Measurements from ENCODE around the gene SLC8A3.

Gene SLC8A3

GRCh38 chr14:70193396-70193795, 4.6 kb upstream of the SLC8A3 start:
- no peak overlapping the region for H3K9ac ChIP-seq (ENCODE audit: low read length)
- H3K4me3 ChIP-seq (ENCODE audit: low read depth, low read length): no peak overlapping the region
- H3K9me3 ChIP-seq (ENCODE audit: control insufficient read depth, insufficient read depth, low read depth, low read length): peaks cover 2% of the 10 kb centered on the region; the same call in 1 of the 2 replicates
- peaks cover 28% of the 10 kb centered on the region for H3K27me3 ChIP-seq (ENCODE audit: control insufficient read depth, insufficient read depth, low read length)
- H3K4me1 ChIP-seq (ENCODE audit: control insufficient read depth, insufficient read depth, low read length): peaks cover 11% of the 10 kb centered on the region
- H3K27ac ChIP-seq (ENCODE audit: low read depth, low read length): no peak overlapping the region
- H3K36me3 ChIP-seq (ENCODE audit: control insufficient read depth, insufficient read depth, low read length): no peaks in the 10 kb centered on the region

- H3K36me3 ChIP-seq (ENCODE audit: control insufficient read depth, insufficient read depth, low read length): no peaks in the 10 kb centered on the region
- no peak overlapping the region for H3K9ac ChIP-seq (ENCODE audit: low read length)
- H3K27me3 ChIP-seq (ENCODE audit: control insufficient read depth, insufficient read depth, low read length): peaks cover 33% of the 10 kb centered on the region
- no peak overlapping the region for H3K27ac ChIP-seq (ENCODE audit: low read depth, low read length)
- no peak overlapping the region for H3K4me3 ChIP-seq (ENCODE audit: low read depth, low read length)
- peaks cover 13% of the 10 kb centered on the region for H3K4me1 ChIP-seq (ENCODE audit: control insufficient read depth, insufficient read depth, low read length)
- H3K9me3 ChIP-seq (ENCODE audit: control insufficient read depth, insufficient read depth, low read depth, low read length): peaks cover 2% of the 10 kb centered on the region; the same call in 1 of the 2 replicates
Measured at GRCh38 chr14:70192915-70193314, 4.2 kb upstream of the SLC8A3 start.

- Histone ChIP-seq H3K9me3 (ENCODE audit: control insufficient read depth, insufficient read depth, low read depth, low read length) (peaks cover 2% of the 10 kb centered on the region; the same call in 1 of the 2 replicates), H3K27ac (ENCODE audit: low read depth, low read length) (no peak overlapping the region), H3K27me3 (ENCODE audit: control insufficient read depth, insufficient read depth, low read length) (peaks cover 54% of the 10 kb centered on the region), H3K9ac (ENCODE audit: low read length) (no peak overlapping the region), H3K36me3 (ENCODE audit: control insufficient read depth, insufficient read depth, low read length) (no peaks in the 10 kb centered on the region), H3K4me1 (ENCODE audit: control insufficient read depth, insufficient read depth, low read length) (peaks cover 19% of the 10 kb centered on the region), H3K4me3 (ENCODE audit: low read depth, low read length) (no peak overlapping the region)
Measured at GRCh38 chr14:70190156-70190555, 1.4 kb upstream of the SLC8A3 start.

- Histone ChIP-seq H3K36me3 (ENCODE audit: control insufficient read depth, insufficient read depth, low read length) (no peaks in the 10 kb centered on the region), H3K4me1 (ENCODE audit: control insufficient read depth, insufficient read depth, low read length) (peaks cover 19% of the 10 kb centered on the region), H3K9me3 (ENCODE audit: control insufficient read depth, insufficient read depth, low read depth, low read length) (peaks cover 2% of the 10 kb centered on the region; the same call in 1 of the 2 replicates), H3K4me3 (ENCODE audit: low read depth, low read length) (peak overlapping the region; percentile 66), H3K27me3 (ENCODE audit: control insufficient read depth, insufficient read depth, low read length) (peaks cover 54% of the 10 kb centered on the region), H3K9ac (ENCODE audit: low read length) (no peak overlapping the region), H3K27ac (ENCODE audit: low read depth, low read length) (no peak overlapping the region)
Measured at GRCh38 chr14:70189456-70190077, 816 bp upstream of the SLC8A3 start.

GRCh38 chr14:70188322-70188658, 461 bp downstream of the SLC8A3 start:
- Histone ChIP-seq H3K9me3 (ENCODE audit: control insufficient read depth, insufficient read depth, low read depth, low read length) (no peaks in the 10 kb centered on the region), H3K9ac (ENCODE audit: low read length) (no peak overlapping the region), H3K27me3 (ENCODE audit: control insufficient read depth, insufficient read depth, low read length) (peaks cover 57% of the 10 kb centered on the region), H3K27ac (ENCODE audit: low read depth, low read length) (no peak overlapping the region), H3K4me3 (ENCODE audit: low read depth, low read length) (peak overlapping the region; percentile 66), H3K36me3 (ENCODE audit: control insufficient read depth, insufficient read depth, low read length) (no peaks in the 10 kb centered on the region), H3K4me1 (ENCODE audit: control insufficient read depth, insufficient read depth, low read length) (peaks cover 19% of the 10 kb centered on the region)

GRCh38 chr14:70186900-70187451, 1.8 kb downstream of the SLC8A3 start:
- H3K27ac ChIP-seq (ENCODE audit: low read depth, low read length): no peak overlapping the region
- no peaks in the 10 kb centered on the region for H3K36me3 ChIP-seq (ENCODE audit: control insufficient read depth, insufficient read depth, low read length)
- peaks cover 66% of the 10 kb centered on the region for H3K27me3 ChIP-seq (ENCODE audit: control insufficient read depth, insufficient read depth, low read length)
- no peak overlapping the region for H3K9ac ChIP-seq (ENCODE audit: low read length)
- H3K4me3 ChIP-seq (ENCODE audit: low read depth, low read length): peak overlapping the region; percentile 66
- peaks cover 19% of the 10 kb centered on the region for H3K4me1 ChIP-seq (ENCODE audit: control insufficient read depth, insufficient read depth, low read length)
- no peaks in the 10 kb centered on the region for H3K9me3 ChIP-seq (ENCODE audit: control insufficient read depth, insufficient read depth, low read depth, low read length)

GRCh38 chr14:70183991-70184390, 4.8 kb downstream of the SLC8A3 start:
- no peaks in the 10 kb centered on the region for H3K36me3 ChIP-seq (ENCODE audit: control insufficient read depth, insufficient read depth, low read length)
- H3K27ac ChIP-seq (ENCODE audit: low read depth, low read length): no peak overlapping the region
- H3K9ac ChIP-seq (ENCODE audit: low read length): no peak overlapping the region
- peaks cover 43% of the 10 kb centered on the region for H3K27me3 ChIP-seq (ENCODE audit: control insufficient read depth, insufficient read depth, low read length)
- H3K9me3 ChIP-seq (ENCODE audit: control insufficient read depth, insufficient read depth, low read depth, low read length): no peaks in the 10 kb centered on the region
- peaks cover 8% of the 10 kb centered on the region; the same call in 1 of the 2 replicates for H3K4me1 ChIP-seq (ENCODE audit: control insufficient read depth, insufficient read depth, low read length)
- no peak overlapping the region for H3K4me3 ChIP-seq (ENCODE audit: low read depth, low read length)

- Histone ChIP-seq H3K4me3 (ENCODE audit: low read depth, low read length) (no peak overlapping the region), H3K4me1 (ENCODE audit: control insufficient read depth, insufficient read depth, low read length) (no peaks in the 10 kb centered on the region; the same call in 1 of the 2 replicates), H3K9me3 (ENCODE audit: control insufficient read depth, insufficient read depth, low read depth, low read length) (no peaks in the 10 kb centered on the region), H3K9ac (ENCODE audit: low read length) (no peak overlapping the region), H3K27me3 (ENCODE audit: control insufficient read depth, insufficient read depth, low read length) (peaks cover 16% of the 10 kb centered on the region), H3K27ac (ENCODE audit: low read depth, low read length) (no peak overlapping the region), H3K36me3 (ENCODE audit: control insufficient read depth, insufficient read depth, low read length) (no peaks in the 10 kb centered on the region)
Measured at GRCh38 chr14:70181276-70181675, 7.5 kb downstream of the SLC8A3 start.

GRCh38 chr14:70180718-70181117, 8.0 kb downstream of the SLC8A3 start:
- H3K27me3 ChIP-seq (ENCODE audit: control insufficient read depth, insufficient read depth, low read length): peaks cover 12% of the 10 kb centered on the region
- no peak overlapping the region for H3K27ac ChIP-seq (ENCODE audit: low read depth, low read length)
- H3K4me3 ChIP-seq (ENCODE audit: low read depth, low read length): no peak overlapping the region
- H3K4me1 ChIP-seq (ENCODE audit: control insufficient read depth, insufficient read depth, low read length): no peaks in the 10 kb centered on the region; the same call in 1 of the 2 replicates
- H3K9me3 ChIP-seq (ENCODE audit: control insufficient read depth, insufficient read depth, low read depth, low read length): no peaks in the 10 kb centered on the region
- no peak overlapping the region for H3K9ac ChIP-seq (ENCODE audit: low read length)
- no peaks in the 10 kb centered on the region for H3K36me3 ChIP-seq (ENCODE audit: control insufficient read depth, insufficient read depth, low read length)

GRCh38 chr14:70177081-70177800, 11.5 kb downstream of the SLC8A3 start:
- Histone ChIP-seq H3K4me1 (ENCODE audit: control insufficient read depth, insufficient read depth, low read length) (no peaks in the 10 kb centered on the region; the same call in 1 of the 2 replicates), H3K4me3 (ENCODE audit: low read depth, low read length) (no peak overlapping the region), H3K9ac (ENCODE audit: low read length) (no peak overlapping the region), H3K27me3 (ENCODE audit: control insufficient read depth, insufficient read depth, low read length) (peaks cover 2% of the 10 kb centered on the region; the same call in 1 of the 2 replicates), H3K36me3 (ENCODE audit: control insufficient read depth, insufficient read depth, low read length) (no peaks in the 10 kb centered on the region), H3K9me3 (ENCODE audit: control insufficient read depth, insufficient read depth, low read depth, low read length) (no peaks in the 10 kb centered on the region), H3K27ac (ENCODE audit: low read depth, low read length) (no peak overlapping the region)

- no peak overlapping the region for H3K27ac ChIP-seq (ENCODE audit: low read depth, low read length)
- no peaks in the 10 kb centered on the region for H3K27me3 ChIP-seq (ENCODE audit: control insufficient read depth, insufficient read depth, low read length)
- H3K4me1 ChIP-seq (ENCODE audit: control insufficient read depth, insufficient read depth, low read length): no peaks in the 10 kb centered on the region
- no peak overlapping the region for H3K9ac ChIP-seq (ENCODE audit: low read length)
- H3K9me3 ChIP-seq (ENCODE audit: control insufficient read depth, insufficient read depth, low read depth, low read length): no peaks in the 10 kb centered on the region
- no peak overlapping the region for H3K4me3 ChIP-seq (ENCODE audit: low read depth, low read length)
- H3K36me3 ChIP-seq (ENCODE audit: control insufficient read depth, insufficient read depth, low read length): no peaks in the 10 kb centered on the region
Measured at GRCh38 chr14:70173569-70173968, 15.2 kb downstream of the SLC8A3 start.

Data from HUES6 (cell line).